Spleen (tissue), 7 donors: ENCODE measurements around the gene MRPL44.

Source experiments
- POLR2A ChIP-seq, 3 donors: fragments of 450-650 bp; IDR thresholded peaks; one replicate each; pipeline ENCODE4 v1.5.1; 2017; ENCODE audit warnings: antibody characterized with exemption in 3 of 3, mild to moderate bottlenecking in 1 of 3
- POLR2AphosphoS5 ChIP-seq, 3 donors: sonication (generic); formaldehyde crosslinking; IDR thresholded peaks; one replicate each; pipeline ENCODE4 v1.5.1; 2017; ENCODE audit warnings: antibody characterized with exemption in 3 of 3
- TF ChIP-seq, protein P1 (sequence below), 11 experiments: fragments of 200-600 bp in 7 of 11; fragments of 450-650 bp in 4 of 11; sonication (generic) in 4 of 11; IDR thresholded peaks in 8 of 11; conservative IDR thresholded peaks in 3 of 11; 1 replicate in 7 of 11; 2 replicates in 4 of 11; pipeline versions ENCODE4 v1.4.0 to v1.8.0; 2016 to 2021; ENCODE audit warnings: antibody characterized with exemption in 11 of 11, inconsistent platforms in 4 of 11, mild to moderate bottlenecking in 1 of 11
- donor health status: DM: no; HTN: no; CAD: no; lungs with moderate emphysema.
- donor health status: DM: no; HTN: no; CAD: no.
- donor health status: DM: no; HTN: no; CAD: no.

DNA sequence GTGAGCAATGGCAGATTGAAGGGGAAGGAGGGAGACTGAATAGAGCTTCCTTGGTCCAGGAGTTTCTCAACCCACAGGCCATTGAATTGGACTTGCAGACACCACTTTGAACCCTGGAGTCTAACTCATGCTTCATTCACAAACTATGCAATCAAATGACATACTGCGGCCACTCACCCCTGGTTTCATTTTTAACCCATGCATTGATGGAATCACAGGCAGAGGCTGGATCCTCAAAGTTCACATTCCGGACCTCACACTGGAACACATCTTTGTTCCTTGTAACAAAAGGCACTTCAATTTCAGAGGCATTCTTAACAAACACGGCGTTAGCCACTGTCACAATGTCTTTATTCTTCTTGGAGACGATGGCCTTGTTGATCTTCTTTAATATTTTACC is 40.7 kb downstream of the MRPL44 start:
- TF ChIP-seq POLR2A (IDR thresholded peaks at IDR 0.05) (no peak), POLR2AphosphoS5 (IDR thresholded peaks at IDR 0.05) (no peak)
- TF ChIP-seq, protein P1, sequence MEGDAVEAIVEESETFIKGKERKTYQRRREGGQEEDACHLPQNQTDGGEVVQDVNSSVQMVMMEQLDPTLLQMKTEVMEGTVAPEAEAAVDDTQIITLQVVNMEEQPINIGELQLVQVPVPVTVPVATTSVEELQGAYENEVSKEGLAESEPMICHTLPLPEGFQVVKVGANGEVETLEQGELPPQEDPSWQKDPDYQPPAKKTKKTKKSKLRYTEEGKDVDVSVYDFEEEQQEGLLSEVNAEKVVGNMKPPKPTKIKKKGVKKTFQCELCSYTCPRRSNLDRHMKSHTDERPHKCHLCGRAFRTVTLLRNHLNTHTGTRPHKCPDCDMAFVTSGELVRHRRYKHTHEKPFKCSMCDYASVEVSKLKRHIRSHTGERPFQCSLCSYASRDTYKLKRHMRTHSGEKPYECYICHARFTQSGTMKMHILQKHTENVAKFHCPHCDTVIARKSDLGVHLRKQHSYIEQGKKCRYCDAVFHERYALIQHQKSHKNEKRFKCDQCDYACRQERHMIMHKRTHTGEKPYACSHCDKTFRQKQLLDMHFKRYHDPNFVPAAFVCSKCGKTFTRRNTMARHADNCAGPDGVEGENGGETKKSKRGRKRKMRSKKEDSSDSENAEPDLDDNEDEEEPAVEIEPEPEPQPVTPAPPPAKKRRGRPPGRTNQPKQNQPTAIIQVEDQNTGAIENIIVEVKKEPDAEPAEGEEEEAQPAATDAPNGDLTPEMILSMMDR (IDR thresholded peaks at IDR 0.05 in 8 of 11, conservative IDR thresholded peaks at IDR 0.05 in 3 of 11) = no peak
